TTC549 (cell line): ENCODE data around the gene ARHGEF4.
"Not testable (repeated sequence)": the region's sequence is repeated elsewhere in the genome, so short reads cannot be mapped to it uniquely, and the experiment has no call there.

Source experiments
- FAIRE-seq: peaks from 2 replicates; lab custom pipeline; 2012; peaks lifted over from hg19 to GRCh38; lab: Jason Lieb, UNC

Gene ARHGEF4

DNA sequence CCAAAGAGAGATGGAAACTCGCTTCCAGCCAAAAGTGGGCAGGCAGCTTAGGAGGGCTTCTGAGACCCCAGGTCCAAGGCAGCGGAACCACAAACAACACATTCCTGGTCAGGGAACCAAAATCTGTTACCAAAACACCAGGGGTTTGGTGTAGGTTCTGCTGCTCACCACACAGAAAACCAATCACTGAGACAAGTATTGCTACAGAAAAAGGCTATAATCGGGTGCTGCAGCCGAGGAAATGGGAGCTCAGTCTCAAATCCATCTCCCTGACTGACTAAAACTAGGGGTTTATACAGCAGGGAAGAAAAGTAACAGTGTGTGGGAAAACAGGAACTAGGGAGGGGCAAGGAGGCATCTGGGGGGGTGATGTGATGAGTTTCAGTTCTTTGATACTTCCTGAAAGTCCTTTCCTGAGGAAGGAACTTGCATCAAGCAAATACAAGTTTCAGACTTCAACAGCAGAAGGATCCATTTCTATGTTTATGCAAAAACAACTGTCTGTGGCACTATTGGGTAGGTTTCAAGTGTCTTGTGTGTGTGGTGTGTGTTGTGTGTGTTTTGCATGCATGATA, 148.6 kb downstream of the ARHGEF4 start:
- no peak for FAIRE-seq

DNA sequence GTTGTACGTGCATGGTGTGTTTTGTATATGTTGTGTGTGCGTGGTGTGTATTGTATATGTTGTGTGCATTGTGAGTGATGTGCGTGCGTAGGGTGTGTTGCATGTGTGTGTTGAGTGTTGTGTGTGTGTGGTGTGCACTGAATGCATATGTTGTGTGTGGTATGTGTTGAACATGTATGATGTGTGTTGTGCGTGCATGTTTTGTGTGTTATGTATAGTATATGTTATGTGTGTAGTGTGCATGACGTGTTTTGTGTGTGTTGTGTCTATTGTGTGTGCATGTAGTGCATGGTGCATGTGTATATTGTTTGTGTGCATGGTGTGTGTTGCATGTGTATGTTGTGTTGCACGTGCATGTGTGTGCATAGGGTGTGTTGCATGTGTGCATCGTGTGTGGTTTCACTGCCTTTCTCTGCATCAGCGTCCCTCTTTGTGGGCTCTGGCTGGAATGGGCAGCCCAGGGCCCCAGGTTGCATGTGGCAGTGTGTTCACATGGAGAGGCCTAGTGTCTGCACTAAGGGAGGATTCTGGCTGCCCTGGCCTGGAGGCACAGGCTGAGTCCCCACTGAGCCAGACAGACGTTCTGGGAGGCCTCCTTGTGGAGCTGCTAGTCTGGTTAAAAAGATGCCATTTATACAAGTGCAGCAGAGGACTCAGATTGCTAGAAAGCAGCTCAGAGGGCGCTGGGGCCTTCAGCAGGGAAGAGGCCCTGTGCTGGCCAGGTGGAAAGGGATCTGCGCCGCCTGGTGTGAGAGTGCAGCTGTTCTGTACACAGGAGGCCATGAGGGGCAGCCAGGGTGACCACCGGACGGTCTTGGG, 149.3 kb downstream of the ARHGEF4 start:
- no peak for FAIRE-seq

DNA sequence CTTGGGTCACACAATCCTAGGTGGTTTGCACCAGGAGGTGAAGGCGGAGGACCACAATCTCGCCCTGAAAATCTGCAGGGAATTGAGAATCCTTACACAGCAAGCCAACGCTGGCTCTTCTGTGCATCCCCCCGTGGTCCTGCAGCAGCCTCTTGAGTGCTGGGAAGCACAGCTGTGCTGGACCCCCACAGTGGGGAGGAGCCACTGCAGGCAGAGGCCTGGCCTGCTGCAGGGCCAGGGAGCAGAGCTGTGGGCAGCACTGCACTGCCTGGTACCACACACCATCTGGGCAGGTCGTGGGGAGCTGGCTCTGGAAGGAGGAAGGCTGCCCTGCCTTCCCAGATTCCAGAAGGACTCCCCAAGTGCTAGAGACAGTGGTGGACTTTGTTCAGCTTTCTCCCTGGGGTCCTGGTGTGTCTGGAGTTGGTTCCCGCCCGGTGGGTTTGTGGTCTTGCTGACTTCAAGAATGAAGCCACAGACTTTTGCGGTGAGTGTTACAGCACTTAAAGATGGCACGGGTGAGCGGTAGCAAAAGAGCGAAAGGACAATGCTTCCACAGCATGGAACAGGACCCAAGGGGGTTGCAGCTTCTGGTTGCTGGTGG, 150.3 kb downstream of the ARHGEF4 start:
- no peak for FAIRE-seq

DNA sequence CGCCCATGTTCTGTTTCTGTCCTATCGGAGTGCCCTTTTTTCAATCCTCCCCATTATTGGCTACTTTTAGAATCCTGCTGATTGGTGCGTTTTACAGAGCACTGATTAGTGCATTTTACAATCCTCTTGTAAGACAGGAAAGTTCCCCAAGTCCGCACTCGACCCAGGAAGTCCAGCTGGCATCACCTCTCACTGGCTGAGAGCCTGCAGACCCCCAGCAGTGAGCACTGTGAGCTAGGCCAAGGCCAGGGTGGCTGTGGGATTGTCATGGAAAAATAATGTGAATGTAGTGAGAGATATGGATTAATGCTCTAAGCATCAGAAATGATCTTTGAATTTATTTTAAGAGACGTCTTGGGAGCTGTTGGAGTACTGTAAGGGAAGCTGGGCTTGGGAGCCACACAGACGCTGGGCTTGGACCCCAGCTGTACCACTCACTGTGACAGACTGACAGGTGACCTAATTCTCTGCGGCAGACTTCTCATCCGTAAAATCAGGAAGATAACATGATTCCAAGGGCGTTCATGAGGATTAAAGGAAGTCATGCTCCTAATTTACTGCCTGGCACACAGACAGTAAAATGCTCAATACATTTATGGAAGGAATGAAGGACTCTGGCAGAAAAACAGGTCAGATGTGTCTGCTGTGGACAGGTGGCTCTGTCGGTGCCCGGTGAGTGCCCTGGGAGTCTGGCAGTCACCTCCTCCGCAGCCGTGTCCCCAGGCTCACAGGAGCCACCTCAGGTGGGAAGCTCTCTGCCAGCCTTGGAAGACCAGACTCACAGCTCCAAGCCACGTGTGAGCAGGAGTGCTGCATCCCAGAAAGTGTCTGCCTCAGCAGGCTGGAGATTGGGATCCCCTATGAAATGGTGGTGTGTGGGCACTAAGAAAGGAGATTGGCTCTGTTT, 151.1 kb downstream of the ARHGEF4 start:
- FAIRE-seq: no peak

DNA sequence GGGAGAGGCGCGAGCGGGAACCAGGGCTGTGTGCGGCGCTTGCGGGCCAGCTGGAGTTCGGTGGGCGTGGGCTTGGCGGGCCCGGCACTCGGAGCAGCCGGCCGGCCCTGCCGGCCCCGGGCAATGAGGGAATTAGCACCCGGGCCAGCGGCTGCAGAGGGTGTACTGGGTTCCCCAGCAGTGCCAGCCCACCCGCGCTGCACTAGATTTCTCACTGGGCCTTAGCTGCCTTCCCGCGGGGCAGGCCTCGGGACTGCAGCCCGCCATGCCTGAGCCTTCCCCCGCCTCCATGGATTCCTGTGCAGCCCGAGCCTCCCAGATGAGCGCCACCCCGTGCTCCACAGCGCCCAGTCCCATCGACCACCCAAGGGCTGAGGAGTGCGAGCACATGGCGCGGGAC, 154.7 kb downstream of the ARHGEF4 start:
- FAIRE-seq: not testable (repeated sequence)

DNA sequence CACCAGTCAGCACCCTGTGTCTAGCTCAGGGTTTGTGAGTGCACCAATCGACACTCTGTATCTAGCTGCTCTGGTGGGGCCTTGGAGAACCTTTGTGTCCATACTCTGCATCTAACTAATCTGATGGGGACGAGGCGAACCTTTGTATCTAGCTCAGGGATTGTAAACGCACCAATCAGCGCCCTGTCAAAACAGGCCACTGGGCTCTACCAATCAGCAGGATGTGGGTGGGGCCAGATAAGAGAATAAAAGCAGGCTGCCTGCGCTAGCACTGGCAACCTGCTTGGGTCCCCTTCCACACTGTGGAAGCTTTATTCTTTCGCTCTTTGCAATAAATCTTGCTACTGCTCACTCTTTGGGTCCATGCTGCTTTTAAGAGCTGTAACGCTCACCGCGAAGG, 155.3 kb downstream of the ARHGEF4 start:
- FAIRE-seq: not testable (repeated sequence)

DNA sequence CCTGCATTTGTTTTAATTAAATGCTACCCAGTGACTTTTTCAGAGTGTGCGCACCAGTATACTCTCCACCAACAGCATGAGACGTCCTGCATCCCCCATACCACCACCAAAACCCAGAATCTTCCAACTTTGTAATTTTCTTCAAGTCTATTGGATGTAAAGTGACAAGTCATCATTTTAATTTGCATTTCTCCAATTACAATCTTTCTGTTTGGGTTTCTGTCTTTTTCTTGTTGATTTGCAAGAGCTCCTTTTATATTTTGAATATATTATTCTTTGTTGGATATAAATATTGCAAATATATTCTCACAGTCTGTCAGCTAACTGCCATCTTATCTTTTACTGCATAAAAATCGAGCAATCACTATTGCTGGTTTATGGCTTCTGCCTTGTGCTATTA, 160.0 kb downstream of the ARHGEF4 start:
- no peak for FAIRE-seq

DNA sequence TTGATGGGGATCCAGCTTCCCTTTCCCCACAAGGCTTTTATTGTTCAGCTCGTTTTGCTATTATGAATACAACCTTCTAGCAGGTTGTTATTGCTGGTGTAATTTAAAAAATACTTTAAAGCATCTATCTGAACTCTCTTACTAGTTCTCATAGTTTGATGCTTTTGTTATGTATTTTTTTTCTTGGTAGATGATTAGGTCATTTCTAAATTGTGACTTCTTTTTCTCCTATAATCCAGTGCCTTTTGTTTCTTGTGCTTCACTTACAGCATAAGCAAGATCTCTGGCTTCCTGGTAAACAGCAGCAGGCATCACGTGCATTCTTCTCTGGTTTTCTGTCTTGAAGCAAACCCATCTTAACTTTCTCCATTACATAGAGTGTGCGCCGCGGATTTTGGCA, 160.5 kb downstream of the ARHGEF4 start:
- no peak for FAIRE-seq

DNA sequence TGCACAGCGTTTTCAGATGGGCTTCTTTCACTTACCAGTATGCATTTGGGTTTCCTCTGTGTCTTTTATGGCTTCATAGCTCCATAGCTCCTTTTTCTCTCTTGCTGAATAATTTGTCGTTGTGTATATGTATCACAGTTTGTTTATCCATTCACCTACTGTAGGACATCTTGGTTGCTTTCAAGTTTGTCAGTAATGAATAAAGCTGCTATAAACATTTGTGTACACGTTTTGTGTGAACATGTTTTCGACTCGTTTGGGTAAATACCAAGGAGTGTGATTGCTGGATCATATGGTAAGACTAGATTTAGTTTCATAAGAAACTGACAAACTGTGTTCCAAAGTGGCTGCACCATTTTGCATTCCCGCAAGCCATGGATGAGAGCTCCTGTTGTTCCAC, 161.8 kb downstream of the ARHGEF4 start:
- no peak for FAIRE-seq

DNA sequence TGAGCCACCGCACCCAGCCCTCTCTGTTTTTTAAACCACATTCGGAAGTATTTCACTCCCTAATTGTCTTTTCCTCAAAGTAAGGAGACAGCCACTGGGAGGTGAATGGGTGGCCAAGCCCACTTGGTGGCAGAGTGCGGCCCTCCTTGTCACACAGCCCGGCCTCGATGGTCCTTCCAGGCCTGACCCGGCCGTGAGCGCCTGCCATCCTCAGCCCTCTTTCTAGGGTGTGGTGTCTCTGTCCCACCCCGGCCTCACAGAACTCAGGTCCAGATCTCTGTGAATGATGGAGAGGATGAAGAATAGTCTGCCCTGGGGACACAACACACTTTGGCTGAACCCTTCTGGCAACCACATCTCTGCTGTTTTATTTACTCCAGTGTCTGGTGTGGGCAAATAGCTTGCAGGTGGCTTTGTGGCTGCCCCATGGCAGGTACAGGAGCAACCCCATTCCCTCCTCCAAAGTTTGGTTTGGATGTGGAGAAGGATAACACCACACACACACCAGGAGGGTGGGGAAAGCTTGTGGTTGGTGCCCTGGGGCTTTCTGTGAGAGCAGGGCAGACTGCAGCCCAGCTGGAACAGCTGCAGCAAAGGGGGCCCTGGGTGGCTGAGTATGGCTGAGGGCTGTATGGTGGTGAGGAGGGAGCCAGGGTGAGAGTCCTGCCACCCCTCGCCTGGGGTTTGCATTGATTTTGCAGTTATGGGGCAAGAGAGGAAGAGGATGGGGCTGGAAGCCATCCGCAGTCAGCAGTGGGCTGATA, 167.9 kb downstream of the ARHGEF4 start:
- no peak for FAIRE-seq

DNA sequence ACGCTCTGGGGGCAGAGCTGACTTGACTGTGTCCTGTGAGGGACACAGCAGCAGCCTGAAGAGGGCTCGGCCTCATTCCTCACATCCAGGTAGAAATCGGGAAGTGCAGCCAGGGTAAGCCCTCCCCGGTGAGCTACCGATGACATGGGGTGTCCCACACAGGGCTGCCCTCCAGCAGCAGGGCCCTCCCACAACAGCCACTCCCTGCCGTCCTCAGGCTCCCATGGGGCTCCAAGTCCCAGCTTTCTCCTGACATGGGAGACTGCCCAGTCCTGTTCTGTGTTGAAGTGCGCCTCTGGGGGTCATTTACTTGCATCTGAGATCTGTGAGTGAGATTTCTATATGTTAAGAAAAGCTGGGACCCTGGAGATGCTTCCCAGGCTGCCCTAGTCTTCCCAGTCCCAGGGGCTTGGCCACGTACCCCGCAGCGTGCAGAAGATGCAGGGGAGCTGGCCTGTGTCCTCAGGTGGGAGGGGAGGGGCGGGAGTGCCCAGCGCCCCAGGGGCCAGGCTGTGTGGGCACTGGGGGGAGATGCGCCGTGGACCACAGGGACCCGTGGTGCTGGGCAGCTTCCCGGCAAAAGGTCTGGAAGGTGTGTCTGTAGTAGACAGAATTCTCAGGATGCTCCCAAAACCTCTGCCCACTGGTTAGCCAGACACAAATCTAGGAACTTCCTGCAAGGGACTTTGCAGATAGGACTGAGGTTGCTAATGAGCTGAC, 168.7 kb downstream of the ARHGEF4 start:
- FAIRE-seq: no peak

DNA sequence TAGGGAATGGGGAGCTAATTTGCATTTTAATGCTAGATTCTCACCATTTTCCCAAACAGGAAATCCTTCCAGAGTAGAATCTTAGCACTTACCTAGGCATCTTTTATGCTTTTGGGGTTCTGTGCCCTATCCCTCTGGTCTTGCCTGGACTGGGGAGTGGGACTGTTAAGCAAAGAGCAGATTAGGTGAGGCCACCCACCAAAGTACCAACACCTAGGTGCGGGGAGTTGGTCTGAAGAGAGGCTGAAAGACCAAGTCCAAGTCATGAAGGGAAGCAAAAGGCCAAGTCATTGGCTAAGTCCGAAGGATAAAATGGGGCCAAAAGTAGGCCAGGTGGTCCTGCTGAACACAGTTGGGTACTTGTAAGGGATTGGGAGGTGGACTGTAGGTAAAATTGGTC, 169.8 kb downstream of the ARHGEF4 start:
- FAIRE-seq: no peak

DNA sequence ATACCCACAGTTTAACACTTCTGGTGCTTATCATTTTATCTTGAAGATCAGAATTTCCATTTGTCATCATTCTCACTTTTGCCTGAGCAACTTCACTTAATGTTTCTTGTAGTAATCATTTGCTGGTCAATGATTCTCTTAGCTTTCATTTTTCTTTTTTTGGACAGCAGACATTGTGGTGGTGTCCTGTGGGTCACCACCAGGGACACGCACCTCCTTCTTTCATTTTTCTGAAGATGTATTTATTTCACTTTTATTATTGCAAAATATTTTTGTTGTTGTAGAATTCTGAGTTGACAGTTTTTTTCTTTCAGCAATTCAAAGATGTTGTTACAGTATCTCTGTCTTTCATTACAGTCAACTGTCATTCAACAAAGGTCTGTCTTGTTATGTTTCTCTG, 172.3 kb downstream of the ARHGEF4 start:
- FAIRE-seq: no peak

DNA sequence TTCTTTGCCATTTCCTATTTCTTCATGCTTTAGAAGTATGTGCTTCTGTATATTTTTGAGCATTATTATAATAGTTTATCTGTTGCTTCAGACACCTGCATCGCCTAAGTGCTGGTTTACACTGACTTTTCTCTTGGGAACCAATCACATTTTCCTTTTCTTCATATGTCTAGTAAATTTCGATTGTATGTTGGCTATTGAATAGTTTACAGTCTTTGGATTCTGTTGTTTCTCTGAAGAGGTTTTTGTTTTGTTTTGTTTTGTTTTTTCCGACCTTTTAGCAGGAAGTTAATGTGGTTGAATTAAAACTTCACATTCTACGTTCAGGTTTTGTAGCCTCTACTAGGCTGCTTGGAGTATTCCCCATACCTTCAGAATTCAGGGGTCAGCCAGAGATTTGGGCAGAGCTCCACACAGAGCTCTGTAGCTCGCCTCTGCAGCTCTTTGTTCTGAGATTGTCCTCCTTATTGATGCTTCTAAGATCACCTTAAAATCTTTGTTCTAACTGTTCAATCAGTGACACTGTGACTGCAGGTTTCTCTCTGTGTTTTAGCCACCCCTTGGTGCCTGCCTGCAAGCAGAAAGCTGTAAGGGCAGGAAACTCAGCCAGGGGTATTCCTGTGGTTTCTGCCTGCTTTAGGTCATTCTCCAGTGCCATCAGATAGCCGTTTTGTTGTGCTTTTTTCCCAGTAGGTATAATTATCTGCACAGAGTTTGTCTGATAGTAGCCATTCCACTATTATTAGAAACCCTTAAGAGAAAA, 173.2 kb downstream of the ARHGEF4 start:
- FAIRE-seq: no peak

DNA sequence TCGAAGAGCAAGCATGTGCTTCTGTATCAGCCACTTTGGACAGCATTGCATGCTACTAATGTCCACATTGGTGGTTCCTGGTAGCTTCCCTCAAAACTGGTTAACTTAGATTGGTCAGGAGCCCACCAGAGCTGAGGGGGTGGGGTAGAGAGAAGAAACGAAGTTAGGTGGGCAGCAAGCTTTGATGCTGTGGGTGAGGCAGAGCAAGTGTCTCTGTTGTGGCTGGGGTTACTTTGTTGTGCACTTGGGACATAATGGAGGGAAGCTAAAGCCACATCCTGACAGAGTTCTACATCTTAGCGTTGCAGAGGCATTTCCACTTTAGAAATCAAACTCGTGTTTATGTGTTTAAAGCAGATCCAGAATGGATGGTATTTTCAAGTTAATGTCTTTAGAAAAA, 173.9 kb downstream of the ARHGEF4 start:
- FAIRE-seq: no peak

DNA sequence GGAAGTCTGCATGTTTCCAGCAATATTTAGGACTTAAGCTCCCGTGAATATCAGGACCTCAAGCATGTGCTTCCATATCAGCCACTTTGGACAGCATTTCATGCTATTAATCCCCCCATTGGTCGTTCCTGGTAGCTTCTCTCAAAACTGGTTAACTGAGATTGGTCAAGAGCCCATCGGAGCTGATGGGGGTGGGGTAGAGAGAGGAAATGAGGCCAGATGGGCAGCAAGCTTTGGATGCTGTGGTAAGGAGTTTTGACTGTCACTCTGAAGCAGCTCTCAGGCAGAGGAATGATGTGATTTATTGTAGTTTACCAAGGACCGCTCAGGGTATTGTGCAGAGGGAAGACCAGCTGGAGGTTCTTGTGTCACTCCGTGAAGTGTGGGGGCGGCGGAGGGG, 174.8 kb downstream of the ARHGEF4 start:
- no peak for FAIRE-seq

DNA sequence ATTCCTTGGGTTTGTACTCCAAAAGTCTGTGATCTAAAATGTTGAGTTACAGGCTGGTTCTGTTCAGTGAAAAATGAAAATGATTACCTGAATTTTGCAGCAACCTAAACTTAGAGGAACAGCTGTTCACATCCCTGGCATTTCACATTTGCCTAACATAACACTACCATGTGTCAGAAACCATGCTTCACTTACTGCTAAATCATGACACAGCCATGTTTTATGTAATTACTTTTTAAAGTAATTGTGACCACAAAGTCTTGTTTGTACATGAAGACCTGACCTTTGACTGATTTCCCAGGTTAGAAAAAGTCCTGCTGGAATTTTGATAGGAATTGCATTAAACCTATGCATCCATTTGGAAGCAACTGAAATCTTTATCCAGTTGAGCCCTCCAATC, 177.4 kb downstream of the ARHGEF4 start:
- FAIRE-seq: no peak

DNA sequence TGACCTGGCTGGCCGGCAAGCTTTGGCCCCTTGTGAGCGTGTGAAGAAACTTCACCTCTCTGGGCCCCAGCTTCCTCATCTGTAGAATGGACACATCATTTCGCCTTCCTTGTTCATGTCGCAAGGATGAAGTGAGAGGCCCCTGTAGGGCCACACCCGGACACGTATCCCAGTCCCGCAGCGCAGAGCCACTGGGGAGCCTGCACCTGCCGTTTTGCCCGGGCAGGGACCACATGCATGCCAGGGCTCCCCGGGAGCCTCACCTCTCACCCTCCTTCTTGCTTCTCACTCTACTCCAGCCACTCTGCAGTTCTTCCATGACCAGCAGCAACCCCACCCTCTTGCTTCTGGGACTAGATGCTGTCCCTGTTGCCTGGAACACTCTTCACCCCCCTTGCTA, 179.1 kb downstream of the ARHGEF4 start:
- FAIRE-seq: no peak

DNA sequence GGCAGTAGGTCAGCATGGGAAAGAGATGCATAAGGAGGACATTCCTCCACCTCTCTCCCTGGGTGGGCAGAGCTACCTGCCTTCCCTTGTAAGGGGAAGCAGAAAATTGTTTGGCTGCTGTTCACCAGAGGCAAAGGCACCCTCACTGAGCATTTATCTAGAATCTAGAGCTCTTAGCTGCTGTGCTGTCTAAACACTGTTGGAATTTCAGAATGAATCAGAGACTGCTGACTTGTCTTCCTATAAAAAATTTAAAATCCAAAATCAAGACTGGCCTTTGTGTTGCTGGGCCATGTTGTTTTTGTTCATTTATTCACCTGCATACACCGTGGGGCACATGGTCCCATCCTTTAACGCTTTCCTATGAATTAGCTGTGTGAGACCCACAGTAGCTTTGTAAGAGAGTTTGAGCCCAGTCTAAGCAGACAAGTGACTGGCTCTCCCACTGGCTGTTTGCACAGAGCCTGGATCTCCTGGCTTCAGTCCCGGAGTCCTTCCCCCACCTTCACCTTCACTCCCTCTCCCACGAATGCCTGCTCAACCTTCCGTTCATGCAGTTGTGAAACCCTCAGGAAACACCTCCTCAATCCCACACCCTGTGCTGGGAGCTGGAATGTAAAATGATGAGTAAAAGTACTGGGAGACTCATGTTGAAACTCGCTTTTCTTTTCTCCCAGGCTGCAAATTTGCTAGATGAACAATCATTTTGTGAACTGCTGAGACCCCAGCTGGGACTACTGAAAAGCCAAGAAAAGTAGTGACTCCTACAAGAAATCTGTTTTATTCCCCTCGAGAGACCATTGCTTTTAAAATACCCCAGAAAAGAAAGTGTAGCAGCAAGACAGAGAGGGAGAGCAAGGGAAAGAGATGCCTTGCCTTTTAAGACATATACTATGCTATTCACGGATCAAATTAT, 180.4 kb downstream of the ARHGEF4 start:
- no peak for FAIRE-seq
